Tibial nerve (tissue), 4 donors: ENCODE results near the gene TARM1. TPM values are rescaled to one million over a fixed set of nuclear protein-coding genes. Genes with fewer than 3 reads are reported as not detected.
"Not testable (repeated sequence)": the region's sequence is repeated elsewhere in the genome, so short reads cannot be mapped to it uniquely, and the experiment has no call there.

Experiments
- DNase-seq, 2 donors: peaks; one replicate each; pipeline ENCODE4 v3.0.0-alpha.2; 2019; ENCODE audit warnings: low spot score in 2 of 2
- H3K27ac ChIP-seq, 4 donors: fragments of 200-600 bp; sonication (generic) in 3 of 4; one replicate each; pipeline ENCODE4 v1.5.1; 2017 to 2019; ENCODE audit warnings: mild to moderate bottlenecking in 1 of 4
- H3K27me3 ChIP-seq, 2 donors: fragments of 200-600 bp; sonication (generic) in 1 of 2; one replicate each; pipeline versions ENCODE4 v1.5.1 to v1.6.0; 2017 to 2019
- H3K36me3 ChIP-seq, 3 donors: fragments of 200-600 bp; sonication (generic); one replicate each; pipeline ENCODE4 v1.5.1; 2018 to 2019
- H3K4me1 ChIP-seq, 4 donors: fragments of 200-600 bp; sonication (generic) in 3 of 4; one replicate each; pipeline ENCODE4 v1.5.1; 2017 to 2019
- H3K4me3 ChIP-seq, 4 donors: fragments of 200-600 bp; sonication (generic) in 3 of 4; one replicate each; pipeline ENCODE4 v1.5.1; 2017 to 2019; ENCODE audit warnings: mild to moderate bottlenecking in 1 of 4, moderate library complexity in 1 of 4
- H3K9me3 ChIP-seq, 4 donors: fragments of 200-600 bp; sonication (generic) in 3 of 4; one replicate each; pipeline ENCODE4 v1.5.1; 2017 to 2019
- CTCF ChIP-seq, 5 experiments: fragments of 200-600 bp in 3 of 5; fragments of 450-650 bp in 2 of 5; sonication (generic) in 3 of 5; IDR thresholded peaks; one replicate each; pipeline ENCODE4 v1.5.1; 2016 to 2019; ENCODE audit warnings: antibody characterized with exemption in 5 of 5, mild to moderate bottlenecking in 3 of 5, moderate library complexity in 2 of 5
- EP300 ChIP-seq, 2 donors: sonication (generic); formaldehyde crosslinking; IDR thresholded peaks; one replicate each; pipeline ENCODE4 v1.6.1; 2017; ENCODE audit warnings: antibody characterized with exemption in 2 of 2, mild to moderate bottlenecking in 1 of 2
- POLR2A ChIP-seq, 2 donors: fragments of 450-650 bp; IDR thresholded peaks; one replicate each; pipeline ENCODE4 v1.6.1; 2017; ENCODE audit warnings: antibody characterized with exemption in 2 of 2, mild to moderate bottlenecking in 2 of 2, moderate library complexity in 2 of 2
- WGBS, 2 donors: methylation state at CpG; one replicate each; pipeline ENCODE4 v1.1.5; 2018; 5-methylcytosine and 5-hydroxymethylcytosine counted together
- total RNA-seq, 4 donors: library from RNA; depleted of rRNA; stranded (reverse); fragments of >200 nt; gene quantifications; one replicate each; pipeline ENCODE4 v1.1.0, GENCODE V29; 2016

TARM1 gene
- total RNA-seq, 4 donors from 2014 or later = not detected

GRCh38 chr19:54102421-54103169 lies 21.4 kb upstream of the TARM1 start, which contains the start of gene NDUFA3:
NDUFA3 (plus strand) TSS chr19:54102855; CDS start chr19:54102879, 24 bp downstream.
- H3K27me3 ChIP-seq = no peaks in the 10 kb centered on the region
- peaks cover 0 to 27% (median 0%) of the 10 kb centered on the region in 3 donors for H3K36me3 ChIP-seq
- H3K27ac ChIP-seq = peak within 1 kb of the TSS in 3 of 4 donors; percentile 66 to 84 (median 71)
- H3K4me1 ChIP-seq = peaks cover 0 to 15% (median 7%) of the 10 kb centered on the region in 4 donors
- H3K4me3 ChIP-seq = peak within 1 kb of the TSS; percentile 63 to 91 (median 76)
- H3K9me3 ChIP-seq = no peaks in the 10 kb centered on the region
- 3 to 7% methylated on average over 27 to 54 of the region's 54 CpGs for WGBS, 2 donors
- peak; percentile 92 to 93 for DNase-seq
- TF ChIP-seq CTCF (IDR thresholded peaks at IDR 0.05) (peak in 2 of 5 experiments; percentile 5 to 23), POLR2A (IDR thresholded peaks at IDR 0.05) (peak; percentile 44 to 62), EP300 (IDR thresholded peaks at IDR 0.05) (peak; percentile 88 to 93)

DNA sequence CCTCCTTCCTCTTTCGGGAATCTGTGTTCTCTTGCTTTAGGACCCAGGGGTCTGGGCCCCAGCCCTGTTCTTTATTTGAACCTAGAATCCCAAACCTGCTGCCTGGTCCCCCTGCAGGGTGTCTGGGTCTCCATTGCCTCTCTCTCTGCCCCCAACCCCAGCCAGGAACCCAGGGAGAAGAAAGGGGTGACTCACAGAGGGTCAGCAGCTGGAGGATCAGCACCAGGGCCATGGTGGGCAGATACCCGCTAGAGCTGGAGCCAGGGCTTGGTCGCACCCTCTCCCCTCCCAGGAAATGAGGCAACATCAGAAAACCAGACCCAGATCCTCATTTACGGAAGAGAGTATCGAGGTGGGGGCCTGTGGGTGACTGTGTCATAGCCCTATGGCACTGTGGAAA lies 19.4 kb upstream of the TARM1 start, which contains the start of gene OSCAR:
Gene OSCAR (minus strand): TSS at position 243 of the 400 bp plus-strand sequence. CDS start 11 bp downstream, at position 232.
- Histone ChIP-seq H3K4me3 (peak within 1 kb of the TSS in 1 of 4 donors; percentile 18), H3K36me3 (peaks cover 0 to 7% (median 0%) of the 10 kb centered on the region in 3 donors), H3K27ac (peak within 1 kb of the TSS in 1 of 4 donors; percentile 22), H3K9me3 (no peaks in the 10 kb centered on the region), H3K27me3 (peaks cover 0 to 11% of the 10 kb centered on the region in 2 donors), H3K4me1 (peaks cover 0 to 20% (median 12%) of the 10 kb centered on the region in 4 donors)
- no peak for DNase-seq
- WGBS, 2 donors = 42 to 49% methylated on average over 5 of the region's 5 CpGs
- no peak for TF ChIP-seq POLR2A (IDR thresholded peaks at IDR 0.05)
- no peak for TF ChIP-seq CTCF (IDR thresholded peaks at IDR 0.05)
- no peak for TF ChIP-seq EP300 (IDR thresholded peaks at IDR 0.05)

DNA sequence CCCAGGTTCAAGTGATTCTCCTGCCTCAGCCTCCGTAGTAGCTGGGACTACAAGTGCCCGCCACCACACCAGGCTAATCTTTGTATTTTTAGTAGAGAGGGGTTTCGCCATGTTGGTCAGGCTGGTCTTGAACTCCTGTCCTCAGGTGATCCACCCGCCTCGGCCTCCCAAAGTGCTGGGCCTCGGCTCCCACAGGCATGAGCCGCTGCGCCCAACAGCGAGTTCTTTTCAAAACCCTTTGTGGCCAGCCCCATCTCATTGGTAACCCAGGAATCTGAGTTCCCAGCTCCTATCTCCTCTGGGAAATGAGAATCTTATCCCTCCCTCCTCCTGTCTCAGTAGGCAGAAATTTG lies 18.7 kb upstream of the TARM1 start:
- Histone ChIP-seq H3K4me1 (peaks cover 0 to 25% (median 13%) of the 10 kb centered on the region in 4 donors), H3K27me3 (peaks cover 0 to 18% of the 10 kb centered on the region in 2 donors)
- H3K36me3 ChIP-seq, H3K27ac ChIP-seq, DNase-seq, H3K9me3 ChIP-seq, H3K4me3 ChIP-seq: not testable (repeated sequence)
- 71 to 80% methylated on average over 9 of the region's 9 CpGs for WGBS, 2 donors

DNA sequence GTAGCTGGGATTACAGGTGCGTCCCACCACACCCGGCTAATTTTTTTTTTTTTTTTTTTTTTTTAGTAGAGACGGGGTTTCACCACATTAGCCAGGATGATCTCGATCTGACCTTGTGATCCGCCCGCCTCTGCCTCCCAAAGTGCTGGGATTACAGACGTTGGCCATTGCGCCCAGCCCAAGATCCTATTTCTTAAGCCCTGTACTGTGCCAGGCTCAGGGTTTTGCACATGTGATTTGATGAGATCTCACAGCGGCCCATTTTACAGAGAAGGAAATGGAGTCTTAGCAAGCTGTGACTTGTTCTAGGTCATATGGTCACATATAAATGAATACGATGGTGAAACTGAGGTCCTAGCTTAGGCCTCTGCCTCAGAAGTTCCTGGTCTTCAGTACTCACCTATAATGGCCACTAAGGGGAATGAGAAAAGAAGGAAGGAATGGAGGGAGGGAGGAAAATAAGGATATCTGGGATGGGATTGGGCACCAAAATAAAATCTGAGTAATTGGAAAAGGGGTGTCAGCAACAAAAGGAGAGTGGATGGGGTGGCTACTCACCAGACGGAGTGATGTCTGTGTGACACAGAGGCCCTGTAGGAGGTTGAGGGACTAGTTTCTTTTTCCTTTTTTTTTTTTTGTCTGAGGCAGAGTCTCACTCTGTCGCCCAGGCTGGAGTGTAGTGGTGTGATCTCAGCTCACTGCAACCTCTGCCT lies 18.2 kb upstream of the TARM1 start:
- H3K9me3 ChIP-seq = no peaks in the 10 kb centered on the region
- DNase-seq = no peak
- no peak for TF ChIP-seq CTCF (IDR thresholded peaks at IDR 0.05)
- no peak for TF ChIP-seq POLR2A (IDR thresholded peaks at IDR 0.05)
- H3K4me1 ChIP-seq = peaks cover 0 to 25% (median 13%) of the 10 kb centered on the region in 4 donors
- H3K27ac ChIP-seq = no peak overlapping the region
- peaks cover 0 to 23% of the 10 kb centered on the region in 2 donors for H3K27me3 ChIP-seq
- WGBS, 2 donors = 83 to 84% methylated on average over 12 of the region's 12 CpGs
- H3K36me3 ChIP-seq = no peaks in the 10 kb centered on the region
- no peak overlapping the region for H3K4me3 ChIP-seq

- peak in 1 of 2 donors; percentile 22 for DNase-seq
- Histone ChIP-seq H3K36me3 (no peaks in the 10 kb centered on the region), H3K4me3 (peak overlapping the region in 1 of 4 donors; percentile 51), H3K4me1 (peaks cover 0 to 10% (median 6%) of the 10 kb centered on the region in 4 donors), H3K27me3 (peaks cover 0 to 32% of the 10 kb centered on the region in 2 donors), H3K9me3 (no peaks in the 10 kb centered on the region), H3K27ac (peak overlapping the region in 1 of 4 donors; percentile 70)
- TF ChIP-seq EP300 (IDR thresholded peaks at IDR 0.05) (no peak), POLR2A (IDR thresholded peaks at IDR 0.05) (no peak), CTCF (IDR thresholded peaks at IDR 0.05) (no peak)
- WGBS, 2 donors = 4 to 7% methylated on average over 13 to 14 of the region's 14 CpGs
Observed at GRCh38 chr19:54096617-54097106, 15.5 kb upstream of the TARM1 start.

DNA sequence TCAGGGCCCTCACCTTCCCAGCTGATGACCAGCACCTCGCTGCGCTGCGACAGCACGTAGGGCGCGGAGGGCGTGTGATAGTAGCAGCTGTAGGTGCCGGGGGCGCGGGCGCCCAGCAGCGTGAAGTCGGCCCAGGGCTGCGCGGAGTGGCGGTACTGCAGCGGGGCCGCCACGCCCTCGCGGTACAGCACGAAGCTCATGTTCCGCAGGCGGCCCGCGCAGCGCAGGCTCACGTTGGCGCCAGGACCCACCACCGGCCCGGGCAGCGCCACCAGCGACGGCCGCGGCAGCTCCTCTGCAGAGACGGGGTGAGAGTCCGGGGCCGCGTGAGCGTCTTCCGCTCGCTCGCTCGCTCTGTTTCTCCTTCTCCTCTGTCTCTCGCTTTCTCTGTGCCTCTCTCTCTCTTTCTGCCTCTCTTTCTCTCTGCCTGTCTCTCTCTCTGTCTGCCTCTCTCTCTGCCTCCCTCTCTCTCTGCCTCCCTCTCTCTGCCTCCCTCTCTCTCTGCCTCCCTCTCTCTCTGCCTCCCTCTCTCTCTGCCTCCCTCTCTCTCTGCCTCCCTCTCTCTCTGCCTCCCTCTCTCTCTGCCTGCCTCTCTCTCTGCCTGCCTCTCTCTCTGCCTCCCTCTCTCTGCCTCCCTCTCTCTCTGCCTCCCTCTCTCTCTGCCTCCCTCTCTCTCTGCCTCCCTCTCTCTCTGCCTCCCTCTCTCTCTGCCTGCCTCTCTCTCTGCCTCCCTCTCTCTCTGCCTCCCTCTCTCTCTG lies 14.9 kb upstream of the TARM1 start:
- not testable (repeated sequence) for DNase-seq, H3K9me3 ChIP-seq, H3K36me3 ChIP-seq
- Histone ChIP-seq H3K27ac (peak overlapping the region in 1 of 4 donors; percentile 70), H3K4me1 (peaks cover 0 to 10% (median 6%) of the 10 kb centered on the region in 4 donors), H3K4me3 (peak overlapping the region in 2 of 4 donors; percentile 43 to 51), H3K27me3 (peaks cover 0 to 32% of the 10 kb centered on the region in 2 donors)
- 1% methylated on average over 37 to 46 of the region's 46 CpGs for WGBS, 2 donors
